Endodermal cell (in vitro differentiated cells): ENCODE results near the gene CACNA2D2. TPM values are rescaled to one million over a fixed set of nuclear protein-coding genes. Genes with fewer than 3 reads are reported as not detected.

Experiments
- DNase-seq: peaks from one replicate; pipeline ENCODE4 v3.0.0-alpha.2; 2017
- H3K27ac ChIP-seq: 2 replicates; pipeline ENCODE4 v1.5.1; 2013; ENCODE audit warnings: mild to moderate bottlenecking, low read depth, low read length, moderate library complexity
- H3K27me3 ChIP-seq: 2 replicates; pipeline ENCODE4 v1.6.1; 2013; ENCODE audit warnings: mild to moderate bottlenecking, low read length, moderate library complexity; ENCODE audit not compliant: insufficient read depth, control insufficient read depth, poor library complexity, severe bottlenecking
- H3K36me3 ChIP-seq: 2 replicates; pipeline ENCODE4 v1.7.0; 2013; ENCODE audit warnings: mild to moderate bottlenecking, low read length, moderate library complexity; ENCODE audit not compliant: control insufficient read depth, insufficient read depth
- H3K4me1 ChIP-seq: one replicate; pipeline ENCODE4 v1.7.0; 2013; ENCODE audit warnings: low read length; ENCODE audit not compliant: control insufficient read depth, insufficient read depth
- H3K4me3 ChIP-seq: 2 replicates; pipeline ENCODE4 v1.5.1; 2013; ENCODE audit warnings: mild to moderate bottlenecking, low read length, moderate library complexity
- H3K9ac ChIP-seq: 2 replicates; pipeline ENCODE4 v1.6.1; 2013; ENCODE audit warnings: mild to moderate bottlenecking, low read length, moderate library complexity; ENCODE audit not compliant: poor library complexity, severe bottlenecking; ENCODE audit errors: extremely low read depth
- H3K9me3 ChIP-seq: 2 replicates; pipeline ENCODE4 v1.6.1; 2013; ENCODE audit warnings: mild to moderate bottlenecking, low read length, moderate library complexity; ENCODE audit not compliant: control insufficient read depth
- H3K27ac Mint-ChIP-seq: 2 replicates; pipeline ENCODE4 v1.8.0; 2020; ENCODE audit warnings: mixed read lengths
- H3K27me3 Mint-ChIP-seq: 2 replicates; pipeline ENCODE4 v1.8.0; 2021; ENCODE audit warnings: mild to moderate bottlenecking, mixed read lengths; ENCODE audit not compliant: insufficient read depth
- H3K36me3 Mint-ChIP-seq: 2 replicates; pipeline ENCODE4 v1.8.0; 2020; ENCODE audit warnings: low read depth, mixed read lengths
- H3K4me1 Mint-ChIP-seq: 2 replicates; pipeline ENCODE4 v1.8.0; 2020; ENCODE audit warnings: mixed read lengths
- H3K4me3 Mint-ChIP-seq: 2 replicates; pipeline ENCODE4 v1.8.0; 2020; ENCODE audit warnings: mild to moderate bottlenecking, moderate library complexity, mixed read lengths
- H3K9me3 Mint-ChIP-seq: 2 replicates; pipeline ENCODE4 v1.8.0; 2020; ENCODE audit warnings: mild to moderate bottlenecking, mixed read lengths
- CTCF ChIP-seq: fragments of 200-600 bp; sonication (generic); conservative IDR thresholded peaks from 2 replicates; pipeline ENCODE4 v1.5.0; 2021; ENCODE audit warnings: antibody characterized with exemption, mild to moderate bottlenecking
- WGBS, 2 experiments: methylation state at CpG; one replicate each; pipeline versions ENCODE4 v1.1.5 to v1.1.7; 2013; ENCODE audit warnings: missing lambda C conversion rate in 2 of 2, mixed read lengths in 1 of 2; ENCODE audit not compliant: insufficient coverage in 1 of 2, insufficient read length in 1 of 2; 5-methylcytosine and 5-hydroxymethylcytosine counted together
- total RNA-seq, 2 donors: library from RNA; stranded (reverse); fragmentation: NEBNext Ultra II Directional in 1 of 2; extraction: Animal tissue kit (Norgen Biotek cat#: 25700) in 1 of 2; gene quantifications; 2 replicates in 1 of 2; 3 replicates in 1 of 2; pipeline ENCODE4 v1.2.1, GENCODE V29; 2021

Gene CACNA2D2
- total RNA-seq, 2 donors from 2014 or later = 17.6 to 20.7 TPM

- Mint-ChIP-seq H3K4me1 (no peaks in the 10 kb centered on the region), H3K27ac (no peak overlapping the region), H3K36me3 (no peaks in the 10 kb centered on the region), H3K9me3 (no peaks in the 10 kb centered on the region), H3K4me3 (no peak overlapping the region), H3K27me3 (peaks cover 79% of the 10 kb centered on the region)
- no peaks in the 10 kb centered on the region for H3K36me3 ChIP-seq
- H3K27me3 ChIP-seq = peaks cover 69% of the 10 kb centered on the region
- H3K9ac ChIP-seq = no peak overlapping the region
- DNase-seq = no peak
- peaks cover 4% of the 10 kb centered on the region for H3K4me1 ChIP-seq
- WGBS, 2 experiments = 89 to 90% methylated on average over 12 to 13 of the region's 13 CpGs
- no peak overlapping the region for H3K4me3 ChIP-seq
- no peaks in the 10 kb centered on the region for H3K9me3 ChIP-seq
- no peak for TF ChIP-seq CTCF
- no peak overlapping the region for H3K27ac ChIP-seq
Observed at GRCh38 chr3:50341996-50342650, 161.3 kb downstream of the CACNA2D2 start.

GRCh38 chr3:50341537-50341936, 161.9 kb downstream of the CACNA2D2 start:
- peaks cover 69% of the 10 kb centered on the region for H3K27me3 ChIP-seq
- no peak for TF ChIP-seq CTCF

GRCh38 chr3:50340448-50341329, 162.7 kb downstream of the CACNA2D2 start, which contains the start of gene RASSF1:
Gene RASSF1, minus strand, starts transcription at chr3:50340836. Its CDS starts 31 bp downstream, at chr3:50340805.
- H3K9me3 ChIP-seq = no peaks in the 10 kb centered on the region
- peaks cover 69% of the 10 kb centered on the region for H3K27me3 ChIP-seq
- peaks cover 10% of the 10 kb centered on the region for H3K4me1 ChIP-seq
- no peak for TF ChIP-seq CTCF
- Mint-ChIP-seq H3K27ac (no peak within 1 kb of the TSS), H3K9me3 (no peaks in the 10 kb centered on the region), H3K36me3 (no peaks in the 10 kb centered on the region), H3K4me3 (peak within 1 kb of the TSS; percentile 39), H3K4me1 (peaks cover 8% of the 10 kb centered on the region), H3K27me3 (peaks cover 72% of the 10 kb centered on the region)
- no peak within 1 kb of the TSS for H3K9ac ChIP-seq
- no peak within 1 kb of the TSS for H3K27ac ChIP-seq
- H3K4me3 ChIP-seq = no peak within 1 kb of the TSS
- WGBS, 2 experiments = 15 to 23% methylated on average over 46 to 85 of the region's 85 CpGs
- peak; percentile 71 for DNase-seq
- no peaks in the 10 kb centered on the region for H3K36me3 ChIP-seq

More at GRCh38 chr3:50341537-50341936, 161.9 kb downstream of the CACNA2D2 start:
- Mint-ChIP-seq H3K4me3 (no peak overlapping the region), H3K36me3 (no peaks in the 10 kb centered on the region), H3K9me3 (no peaks in the 10 kb centered on the region), H3K27me3 (peaks cover 78% of the 10 kb centered on the region), H3K27ac (no peak overlapping the region), H3K4me1 (peaks cover 1% of the 10 kb centered on the region)
- Histone ChIP-seq H3K9me3 (no peaks in the 10 kb centered on the region), H3K9ac (no peak overlapping the region), H3K36me3 (no peaks in the 10 kb centered on the region), H3K4me1 (peaks cover 4% of the 10 kb centered on the region), H3K4me3 (no peak overlapping the region), H3K27ac (no peak overlapping the region)
- WGBS, 2 experiments = 92 to 95% methylated on average over 8 to 9 of the region's 9 CpGs
- no peak for DNase-seq
